Stimulated activated naive CD8-positive, alpha-beta T cell treated with anti-CD3 and anti-CD28 coated beads, Interleukin-15, Interleukin-2, amounts not matched to agents 100 U/mL and 50 U/mL, for 24 hours (primary cell): Measurements from ENCODE around the gene EVL.

Experiments used
- ATAC-seq: fragments of 150-1000 bp; cut with Tn5 transposase; one replicate; pipeline ENCODE4 v1.10.0; 2021
- DNase-seq: peaks from one replicate; pipeline ENCODE4 v3.0.0; 2021

Gene EVL

DNA sequence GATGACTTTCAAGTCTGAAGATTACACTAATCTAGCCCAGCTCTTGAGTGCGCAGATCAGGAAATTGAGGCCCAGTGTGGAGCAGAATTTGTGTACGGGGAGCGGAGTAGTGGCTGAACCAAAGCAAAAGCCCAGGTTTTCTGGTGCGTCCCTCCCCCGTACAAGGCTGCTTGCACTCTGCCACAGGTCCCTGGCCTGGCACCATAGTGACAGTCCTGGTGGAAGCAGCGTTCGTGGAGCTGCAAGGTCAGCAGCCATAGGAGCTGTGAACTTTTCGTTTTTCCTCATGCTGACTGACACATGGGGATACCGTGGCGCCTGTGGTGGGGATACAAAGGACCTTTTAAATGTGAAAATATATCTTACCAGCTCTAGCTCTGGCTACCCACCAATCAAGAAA, 1.7 kb downstream of the EVL start:
- ATAC-seq = no peak

GRCh38 chr14:100067481-100067880, 2.3 kb downstream of the EVL start:
- DNase-seq (no peak), ATAC-seq (no peak)

More for the DNA sequence above, 1.7 kb downstream of the EVL start:
- peak; percentile 54 for DNase-seq

GRCh38 chr14:100067971-100068959, 3.0 kb downstream of the EVL start:
- DNase-seq (peak; percentile 87), ATAC-seq (peak; percentile 55)

GRCh38 chr14:100069161-100069800, 4.1 kb downstream of the EVL start:
- ATAC-seq = no peak
- DNase-seq = peak; percentile 13

DNA sequence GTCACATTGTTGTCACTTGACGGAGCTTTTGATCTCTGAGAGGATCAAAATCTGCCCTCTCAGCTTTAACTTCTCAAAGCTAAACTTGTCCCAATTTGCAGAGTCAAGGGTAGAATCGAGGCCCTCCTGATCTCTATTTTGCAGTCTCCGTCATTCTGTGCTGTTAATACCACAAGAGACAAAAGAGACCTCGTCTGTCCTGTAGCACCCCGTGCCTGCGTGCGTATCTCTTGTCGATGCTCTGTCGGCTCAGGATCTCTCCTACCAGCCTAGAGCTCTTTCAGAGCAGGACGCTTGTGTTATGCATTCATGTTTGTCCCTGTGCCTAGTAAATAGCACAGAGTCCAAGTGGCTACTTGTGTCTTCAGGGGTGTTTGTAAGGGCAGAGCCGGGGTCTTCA, 5.1 kb downstream of the EVL start:
- no peak for DNase-seq
- ATAC-seq = no peak

DNA sequence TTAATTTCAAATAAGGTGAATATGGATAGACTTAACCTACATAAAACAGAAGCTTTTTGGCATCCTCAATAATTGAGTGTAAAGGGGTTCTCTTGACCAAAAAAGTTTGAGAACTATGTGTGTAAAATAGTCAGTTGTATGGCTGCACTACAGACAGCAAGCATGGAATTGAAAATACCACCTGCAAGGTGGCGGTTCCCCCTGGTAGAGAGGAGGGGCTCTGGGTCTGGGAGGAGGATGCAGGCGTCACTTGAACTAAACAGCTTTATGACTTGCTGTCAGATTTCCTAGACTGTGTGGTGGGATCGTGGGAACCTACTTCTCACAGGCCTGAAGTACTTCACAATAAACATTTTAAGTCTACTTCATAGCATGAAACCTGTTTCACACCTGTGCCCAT, 6.3 kb downstream of the EVL start:
- no peak for DNase-seq
- no peak for ATAC-seq

DNA sequence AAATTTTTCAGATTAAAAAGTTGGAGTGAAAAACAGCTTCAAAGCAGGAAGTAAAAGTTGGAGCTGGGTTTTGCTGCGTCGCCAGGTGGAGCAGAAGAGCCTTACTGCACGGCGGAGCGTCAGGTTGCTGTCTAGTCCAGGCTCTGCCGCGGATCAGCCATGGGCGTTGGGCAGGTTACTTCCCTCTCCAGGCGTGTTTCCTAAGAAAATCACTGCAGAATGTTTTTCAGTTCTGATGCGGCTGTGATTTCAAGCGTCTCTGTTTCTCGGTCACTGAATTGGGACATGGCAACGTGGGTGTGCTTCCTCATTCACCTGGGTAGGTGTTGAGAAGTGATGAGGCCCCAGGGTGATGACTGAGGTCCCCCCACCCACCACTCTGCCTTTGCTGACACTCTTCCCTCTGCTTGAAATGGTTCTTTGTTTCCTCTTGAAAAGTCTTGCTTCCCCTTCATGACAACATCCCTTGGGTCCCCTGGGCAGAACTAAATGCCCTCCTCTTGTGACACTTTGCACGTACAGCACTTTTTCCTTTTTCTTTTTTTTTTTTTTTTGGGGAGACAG, 7.6 kb downstream of the EVL start:
- peak; percentile 68 for DNase-seq
- peak; percentile 12 for ATAC-seq

GRCh38 chr14:100073576-100074430, 8.6 kb downstream of the EVL start:
- DNase-seq = peak; percentile 56
- no peak for ATAC-seq

DNA sequence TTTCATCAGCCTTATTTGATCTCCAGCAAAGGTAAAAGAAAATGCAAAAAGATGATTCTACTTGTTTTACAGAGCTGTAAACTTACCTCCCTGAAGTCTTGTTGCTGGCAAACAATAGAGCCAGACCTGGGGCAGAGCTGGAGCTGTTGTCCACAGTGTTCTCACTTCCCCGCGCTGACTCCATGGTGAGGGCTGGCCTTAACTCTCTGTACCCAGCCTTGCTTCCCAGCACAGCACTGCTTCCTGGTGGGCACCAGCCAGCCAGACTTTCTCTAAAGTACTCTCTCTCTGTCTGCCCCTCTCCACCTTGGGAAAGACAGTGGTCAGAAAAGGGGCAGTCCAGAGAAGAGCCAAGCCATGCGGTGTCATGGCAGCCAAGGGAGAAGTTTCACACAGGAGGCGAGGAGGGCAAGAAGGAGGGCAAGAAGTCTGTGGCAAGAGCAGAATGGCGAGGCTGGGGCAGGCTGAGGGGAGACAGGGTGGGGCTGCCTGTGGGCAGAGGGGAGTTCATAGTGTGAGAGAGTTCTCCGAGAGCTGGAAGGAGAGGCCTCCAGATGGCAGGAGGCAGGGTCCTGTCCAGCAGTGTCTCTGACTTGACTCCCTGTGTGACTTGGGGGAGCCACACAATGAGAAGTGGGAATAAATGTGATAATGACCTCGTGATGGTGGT, 9.3 kb downstream of the EVL start:
- no peak for ATAC-seq
- no peak for DNase-seq

DNA sequence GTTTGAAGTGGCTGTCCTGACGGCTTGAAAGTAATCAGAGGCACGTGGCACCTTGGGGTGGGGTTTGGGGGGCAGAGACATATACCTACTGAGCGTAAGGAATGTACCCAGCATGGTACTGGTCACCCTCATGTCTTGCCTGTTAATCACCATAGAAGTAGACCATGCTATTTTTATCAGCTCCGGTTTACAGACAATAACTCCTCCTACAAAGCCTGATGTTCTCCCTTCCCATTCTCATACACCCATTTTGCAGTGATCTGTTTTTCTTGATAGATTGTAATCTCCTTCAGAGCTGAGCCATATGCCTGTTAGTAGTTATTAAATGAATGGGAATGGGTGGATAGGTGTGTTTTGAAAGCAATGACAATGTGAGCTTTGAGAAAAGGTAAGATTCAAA, 10.5 kb downstream of the EVL start:
- no peak for DNase-seq
- ATAC-seq = no peak

GRCh38 chr14:100076133-100076532, 10.9 kb downstream of the EVL start:
- ATAC-seq (peak; percentile 38), DNase-seq (peak; percentile 68)

DNA sequence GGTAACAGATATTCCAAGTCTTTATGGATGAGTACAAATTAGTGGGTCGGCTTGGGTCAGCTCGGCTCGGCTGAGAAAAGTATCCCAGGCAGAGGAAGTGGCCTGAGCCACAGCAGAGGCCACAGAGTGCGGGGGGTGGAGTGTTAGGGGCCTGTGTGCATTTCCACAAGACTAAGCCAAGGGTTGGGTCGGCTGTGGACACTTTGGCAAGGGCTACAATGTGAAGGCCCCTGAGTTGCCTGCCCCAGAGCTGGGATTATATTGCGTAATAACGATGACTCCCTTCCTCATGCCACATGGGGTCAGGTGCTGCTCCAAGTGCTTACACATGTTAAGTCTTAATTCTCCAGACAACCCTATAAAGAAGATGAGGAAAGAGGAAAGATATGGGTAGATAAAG, 11.4 kb downstream of the EVL start:
- no peak for DNase-seq
- no peak for ATAC-seq

DNA sequence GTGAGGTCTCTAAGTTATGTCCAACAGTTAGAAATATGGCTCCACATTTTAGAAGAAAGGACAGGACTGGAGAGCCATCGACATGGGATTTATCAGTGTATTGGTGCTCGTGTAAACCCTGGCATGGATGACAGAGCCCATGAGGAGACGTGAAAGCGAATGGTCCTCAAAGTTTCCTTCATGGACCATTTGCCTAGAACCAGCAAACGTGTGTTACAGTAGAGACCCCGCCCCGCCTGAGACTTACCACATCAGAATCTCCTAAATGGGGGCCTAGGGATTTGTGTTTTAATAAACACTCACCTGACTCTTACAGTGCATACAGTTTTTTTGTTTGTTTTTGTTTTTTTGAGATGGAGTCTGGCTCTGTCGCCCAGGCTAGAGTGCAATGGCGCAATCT, 12.2 kb downstream of the EVL start:
- no peak for DNase-seq

DNA sequence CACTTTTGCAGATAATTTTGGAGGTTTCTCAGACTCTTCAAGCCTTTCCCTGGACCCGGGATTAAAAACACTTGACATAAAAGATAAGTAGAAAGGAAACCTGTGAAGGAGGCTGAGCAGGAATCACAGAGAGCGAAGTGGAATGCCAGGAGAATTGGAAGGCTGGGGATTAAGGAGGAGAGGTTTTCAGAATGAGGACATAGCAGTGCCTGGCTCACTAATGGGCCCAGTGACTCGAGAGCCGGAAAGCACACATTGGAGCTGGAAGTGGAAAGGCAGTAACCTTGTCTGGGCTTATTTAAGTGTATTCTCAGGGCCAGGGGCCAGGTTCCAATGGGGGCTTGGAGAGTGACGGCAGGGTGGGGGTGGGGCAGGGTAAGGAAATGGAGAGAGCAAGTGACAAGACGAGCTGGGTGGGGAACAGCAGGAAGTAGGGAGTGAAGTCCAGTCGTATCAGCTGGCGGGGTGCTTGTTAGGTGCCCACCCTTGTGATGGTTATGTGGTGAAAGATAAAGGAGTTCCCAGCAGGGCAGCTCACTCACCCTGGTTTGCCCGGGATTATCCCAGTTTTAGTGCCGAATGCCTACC, 13.1 kb downstream of the EVL start:
- DNase-seq (no peak), ATAC-seq (no peak)

More for the DNA sequence above, 12.2 kb downstream of the EVL start:
- ATAC-seq = no peak

DNA sequence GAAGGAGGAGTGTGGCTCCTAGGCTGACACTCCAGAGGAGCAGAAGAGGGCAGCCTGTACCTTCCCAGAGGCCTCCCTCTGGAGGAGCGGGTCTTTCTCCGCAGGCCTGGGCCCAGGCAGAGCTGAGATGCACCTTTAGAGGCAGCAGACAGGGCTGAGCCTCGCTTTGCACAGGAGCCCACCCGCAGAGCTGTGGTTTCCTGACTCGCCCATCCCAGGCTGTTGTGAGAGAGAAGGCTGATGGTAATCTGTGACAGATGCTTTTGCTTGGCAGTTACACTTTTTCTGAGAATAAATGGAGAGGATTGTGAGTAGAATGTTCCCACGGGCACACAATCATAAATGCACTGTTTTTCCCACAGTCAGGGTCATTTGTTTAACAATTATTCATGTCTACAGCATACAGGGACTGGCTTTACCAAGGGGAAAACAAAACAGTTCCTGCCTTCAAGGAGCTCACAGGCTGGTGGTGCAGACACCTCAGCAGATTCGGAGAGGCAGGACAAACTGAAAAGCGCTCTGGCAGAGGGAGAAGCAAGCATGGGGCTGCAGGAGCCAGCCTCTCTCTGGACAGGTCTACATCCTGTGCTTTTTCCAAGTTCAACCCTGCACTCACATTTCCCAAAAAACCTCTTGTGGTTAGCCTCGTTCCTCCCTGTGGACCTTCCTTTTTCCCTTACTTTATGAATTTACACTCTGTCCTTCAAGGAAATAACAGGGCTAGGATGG, 13.9 kb downstream of the EVL start:
- DNase-seq (peak; percentile 82), ATAC-seq (peak; percentile 78)

- DNase-seq = no peak
- ATAC-seq = no peak
Measured at GRCh38 chr14:100079726-100080005, 14.4 kb downstream of the EVL start.

- ATAC-seq = no peak
- DNase-seq = no peak
Measured at GRCh38 chr14:100080206-100080605, 15.0 kb downstream of the EVL start.

DNA sequence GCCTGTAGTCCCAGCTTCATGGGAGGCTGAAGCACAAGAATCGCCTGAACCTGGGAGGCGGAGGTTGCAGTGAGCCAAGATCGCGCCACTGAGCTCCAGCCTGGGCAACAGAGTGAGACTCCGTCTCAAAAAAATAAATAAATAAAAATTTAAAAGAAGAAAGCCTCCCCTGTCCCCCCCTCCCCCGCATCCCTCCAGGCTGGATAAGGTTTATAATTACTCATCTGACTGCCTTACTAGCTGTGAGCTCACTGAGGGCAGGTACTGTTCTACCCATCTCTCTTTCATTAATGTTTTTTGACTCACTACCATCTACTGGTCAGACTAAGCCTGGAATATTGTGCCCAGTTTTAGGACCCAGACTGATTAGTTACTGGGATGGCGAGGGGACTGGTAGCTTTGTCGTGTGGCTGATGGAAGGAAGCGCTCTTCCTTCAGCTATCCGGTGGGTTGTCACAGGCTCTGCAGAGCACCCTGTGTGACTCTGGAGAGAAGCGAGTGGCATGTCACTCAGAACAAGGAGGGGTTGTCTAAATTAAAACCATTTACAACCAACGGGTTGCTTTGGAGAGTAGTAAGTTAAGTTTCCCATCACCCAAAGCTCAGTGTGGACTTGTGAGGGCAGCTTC, 16.9 kb downstream of the EVL start:
- ATAC-seq = peak; percentile 37
- no peak for DNase-seq

DNA sequence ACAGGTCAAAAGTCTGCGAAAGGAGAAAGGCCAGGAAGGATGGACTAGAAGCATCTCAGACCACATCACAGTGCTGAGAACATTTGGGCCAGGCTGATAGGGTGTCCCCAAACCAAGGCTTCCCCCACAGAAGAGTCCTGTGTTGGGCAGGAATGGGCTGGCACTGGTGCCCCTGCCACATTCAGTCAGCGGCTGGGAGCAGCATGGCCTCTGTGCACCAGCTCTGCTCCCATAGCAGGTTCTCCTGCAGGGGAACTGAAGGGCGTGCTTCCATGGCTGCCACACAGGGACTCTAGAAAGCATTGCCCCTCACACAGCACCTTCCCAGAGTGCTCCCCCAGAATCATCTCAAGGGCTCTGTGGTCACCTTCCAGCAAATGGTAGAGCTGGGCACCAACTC, 17.5 kb downstream of the EVL start:
- ATAC-seq (no peak), DNase-seq (no peak)

GRCh38 chr14:100083706-100084105, 18.5 kb downstream of the EVL start:
- ATAC-seq (no peak), DNase-seq (no peak)
